ENCODE results near the gene DEK.

DNA sequence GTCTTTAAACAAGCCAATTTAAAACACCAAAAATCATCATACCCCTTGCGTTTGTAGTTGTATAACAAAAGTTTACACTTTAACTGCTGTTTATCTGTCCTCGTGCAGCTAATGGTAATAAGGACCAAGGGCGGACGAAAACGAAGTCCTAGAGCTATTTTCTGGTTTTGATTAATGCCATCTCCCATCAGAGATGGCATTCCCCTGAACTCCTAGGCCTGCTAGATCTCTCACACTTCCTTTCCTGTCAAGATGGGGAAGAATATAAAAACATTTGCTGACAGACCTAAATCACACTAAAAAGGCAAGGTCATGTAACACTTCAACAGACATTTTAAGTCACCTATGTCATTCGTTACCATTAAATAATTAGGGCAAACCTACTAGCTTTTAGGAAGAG, 9.5 kb downstream of the DEK start:
- TF ChIP-seq CREB1 (IDR thresholded peaks at IDR 0.05): no peak
- TF ChIP-seq CREB1 (CRISPR knock-in tag; IDR thresholded peaks at IDR 0.05): no peak
- TF ChIP-seq ZNF841 (CRISPR knock-in tag; IDR thresholded peaks at IDR 0.05; ENCODE audit: borderline replicate concordance): no peak
- no peak for TF ChIP-seq FOSL2 (CRISPR knock-in tag; IDR thresholded peaks at IDR 0.05)
